ENCODE results near the gene COL6A3. TPM values are rescaled to one million over a fixed set of nuclear protein-coding genes. Genes with fewer than 3 reads are reported as not detected.
A peak's percentile ranks its signal among the peaks of the same experiment; 100 is the strongest.
"Not testable (repeated sequence)": the region's sequence is repeated elsewhere in the genome, so short reads cannot be mapped to it uniquely, and the experiment has no call there.

The COL6A3 gene
- total RNA-seq, 1 donor from 2014 or later: 645 TPM

- H3K36me3 Mint-ChIP-seq: peaks cover 11% of the 10 kb centered on the region
- H3K9me3 Mint-ChIP-seq: peaks cover 34% of the 10 kb centered on the region
Observed at GRCh38 chr2:237306787-237307170, 107.2 kb downstream of the COL6A3 start.

DNA sequence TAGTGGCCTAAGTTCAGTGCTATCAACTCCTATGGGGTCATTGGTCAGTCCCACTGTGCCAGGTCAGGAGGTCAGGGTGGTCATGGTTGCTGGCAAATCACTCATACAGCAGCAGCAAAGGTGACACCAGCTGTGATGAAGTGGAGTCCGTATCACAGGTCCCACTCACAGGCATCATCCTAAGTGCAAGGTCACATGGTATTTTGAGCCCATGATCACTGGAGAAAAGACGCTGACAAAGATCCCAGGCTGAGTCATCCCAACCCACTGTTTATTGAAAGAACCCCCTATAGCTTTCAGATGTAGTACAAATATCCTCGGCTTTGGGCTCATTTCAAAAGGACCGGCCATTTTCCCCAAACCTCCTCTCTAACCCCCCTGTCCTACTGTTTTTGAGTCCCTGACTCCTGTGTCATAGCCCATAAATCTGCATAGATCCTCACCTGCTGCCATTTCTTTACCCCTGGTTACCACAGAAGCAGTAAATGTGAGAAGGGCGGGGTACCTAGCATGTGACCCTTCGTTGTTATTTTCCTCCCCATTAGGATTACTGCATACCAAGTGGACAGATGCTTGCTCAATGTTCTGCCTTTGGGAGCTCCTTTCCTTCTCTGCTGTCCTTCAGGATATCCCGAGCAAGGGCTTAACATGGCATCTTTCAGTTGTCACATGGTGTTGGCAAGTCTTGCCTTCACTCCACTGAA is 107.7 kb downstream of the COL6A3 start:
- peaks cover 34% of the 10 kb centered on the region for H3K9me3 Mint-ChIP-seq
- no peaks in the 10 kb centered on the region for H3K27me3 Mint-ChIP-seq (ENCODE audit: low read depth)
- no peak for DNase-seq (ENCODE audit: low spot score in 2 of 2, unreplicated experiment in 2 of 2)
- H3K27ac Mint-ChIP-seq: peak overlapping the region; percentile 47
- peaks cover 12% of the 10 kb centered on the region for H3K36me3 Mint-ChIP-seq
- H3K4me1 Mint-ChIP-seq: peaks cover 7% of the 10 kb centered on the region
- TF ChIP-seq CTCF (IDR thresholded peaks at IDR 0.05; ENCODE audit: unreplicated experiment): no peak
- no peak overlapping the region for H3K4me3 Mint-ChIP-seq

More at GRCh38 chr2:237306787-237307170, 107.2 kb downstream of the COL6A3 start:
- peaks cover 7% of the 10 kb centered on the region for H3K4me1 Mint-ChIP-seq
- no peak overlapping the region for H3K4me3 Mint-ChIP-seq
- H3K27ac Mint-ChIP-seq: peak overlapping the region; percentile 47
- TF ChIP-seq CTCF (IDR thresholded peaks at IDR 0.05; ENCODE audit: unreplicated experiment): no peak
- no peaks in the 10 kb centered on the region for H3K27me3 Mint-ChIP-seq (ENCODE audit: low read depth)
- no peak for DNase-seq (ENCODE audit: low spot score in 2 of 2, unreplicated experiment in 2 of 2)

DNA sequence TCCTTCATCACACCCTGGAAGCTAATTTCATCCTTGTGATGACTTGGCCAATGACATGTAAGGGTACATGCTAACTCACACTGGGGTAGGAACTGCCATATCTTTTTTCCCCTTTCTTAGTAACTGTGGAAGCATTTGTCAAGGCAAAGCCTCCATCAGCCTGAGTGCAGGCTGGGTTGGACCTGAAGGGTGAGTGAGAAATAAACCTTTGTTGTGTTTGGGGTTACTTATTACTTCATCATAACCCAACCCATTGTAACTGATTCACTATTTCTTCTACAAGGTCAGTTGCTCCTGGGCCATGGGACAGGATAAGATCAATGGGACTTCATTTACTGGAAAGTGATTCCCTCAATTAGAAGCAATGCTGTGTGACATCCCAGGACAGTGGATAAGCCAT is 108.4 kb downstream of the COL6A3 start:
- DNase-seq (ENCODE audit: low spot score in 2 of 2, unreplicated experiment in 2 of 2): no peak
- H3K27ac Mint-ChIP-seq: no peak overlapping the region
- peaks cover 11% of the 10 kb centered on the region for H3K4me1 Mint-ChIP-seq
- no peak overlapping the region for H3K4me3 Mint-ChIP-seq
- no peaks in the 10 kb centered on the region for H3K27me3 Mint-ChIP-seq (ENCODE audit: low read depth)
- H3K9me3 Mint-ChIP-seq: peaks cover 34% of the 10 kb centered on the region
- H3K36me3 Mint-ChIP-seq: peaks cover 12% of the 10 kb centered on the region
- TF ChIP-seq CTCF (IDR thresholded peaks at IDR 0.05; ENCODE audit: unreplicated experiment): no peak

DNA sequence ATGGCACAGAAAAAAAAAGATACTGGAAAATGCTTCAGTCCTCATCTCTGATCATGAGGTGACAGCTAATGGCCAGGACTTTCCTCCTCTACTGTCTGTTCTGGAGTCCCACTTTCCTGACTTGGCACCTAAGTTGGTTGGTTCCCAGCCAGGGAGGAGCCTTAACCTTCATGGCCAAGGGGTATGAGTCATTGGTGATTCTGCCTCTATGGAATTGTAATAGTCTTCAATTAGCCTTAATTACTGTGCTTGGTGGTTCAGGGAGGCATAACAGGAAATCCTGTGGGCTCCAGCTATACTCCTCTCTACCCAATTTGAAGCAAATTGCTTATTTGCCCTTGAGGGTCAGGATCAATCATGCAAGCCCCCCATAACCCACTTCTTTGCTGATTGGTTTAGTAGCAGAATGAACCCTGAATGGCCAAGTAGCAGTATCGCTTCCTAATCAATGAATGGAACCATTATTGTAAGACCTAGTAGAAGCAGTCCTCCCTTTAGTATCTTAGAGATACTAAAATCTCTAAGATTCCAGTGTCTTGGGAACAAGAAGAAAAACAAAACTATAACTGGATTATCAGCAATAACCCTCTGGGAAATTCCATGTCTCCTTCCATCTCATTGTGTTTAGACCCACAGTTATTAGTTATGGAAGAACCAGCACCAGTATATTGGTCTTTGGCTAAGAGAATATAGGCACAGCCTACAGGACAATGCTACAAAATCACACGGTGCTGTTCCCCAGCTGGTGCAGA is 109.0 kb downstream of the COL6A3 start:
- no peak for TF ChIP-seq CTCF (IDR thresholded peaks at IDR 0.05; ENCODE audit: unreplicated experiment)
- DNase-seq (ENCODE audit: low spot score in 2 of 2, unreplicated experiment in 2 of 2): no peak
- Mint-ChIP-seq H3K4me1 (peaks cover 16% of the 10 kb centered on the region), H3K27ac (no peak overlapping the region), H3K9me3 (peaks cover 34% of the 10 kb centered on the region), H3K27me3 (ENCODE audit: low read depth) (no peaks in the 10 kb centered on the region), H3K36me3 (peaks cover 12% of the 10 kb centered on the region), H3K4me3 (no peak overlapping the region)

DNA sequence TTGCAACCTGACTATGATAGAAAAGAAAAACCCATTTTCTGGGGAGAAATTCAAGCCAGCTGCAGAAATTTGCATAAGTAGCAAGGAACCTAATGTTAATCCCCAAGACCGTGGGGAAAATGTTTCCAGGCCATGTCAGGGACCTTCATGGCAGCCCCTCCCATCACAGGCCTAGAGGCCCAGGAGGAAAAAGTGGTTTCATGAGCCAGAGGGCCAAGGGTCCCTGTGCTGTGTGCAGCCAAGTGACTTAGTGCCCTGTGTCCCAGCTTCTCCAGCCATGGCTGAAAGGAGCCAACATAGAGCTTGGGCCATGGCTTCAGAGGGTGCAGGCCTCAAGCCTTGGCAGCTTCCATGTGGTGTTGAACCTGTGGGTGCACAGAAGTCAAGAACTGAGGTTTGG is 110.7 kb downstream of the COL6A3 start:
- not testable (repeated sequence) for DNase-seq (ENCODE audit: low spot score in 2 of 2, unreplicated experiment in 2 of 2); H3K4me3 Mint-ChIP-seq; H3K27me3 Mint-ChIP-seq (ENCODE audit: low read depth); H3K27ac Mint-ChIP-seq
- Mint-ChIP-seq H3K4me1 (peaks cover 26% of the 10 kb centered on the region), H3K36me3 (peaks cover 12% of the 10 kb centered on the region), H3K9me3 (peaks cover 26% of the 10 kb centered on the region)

DNA sequence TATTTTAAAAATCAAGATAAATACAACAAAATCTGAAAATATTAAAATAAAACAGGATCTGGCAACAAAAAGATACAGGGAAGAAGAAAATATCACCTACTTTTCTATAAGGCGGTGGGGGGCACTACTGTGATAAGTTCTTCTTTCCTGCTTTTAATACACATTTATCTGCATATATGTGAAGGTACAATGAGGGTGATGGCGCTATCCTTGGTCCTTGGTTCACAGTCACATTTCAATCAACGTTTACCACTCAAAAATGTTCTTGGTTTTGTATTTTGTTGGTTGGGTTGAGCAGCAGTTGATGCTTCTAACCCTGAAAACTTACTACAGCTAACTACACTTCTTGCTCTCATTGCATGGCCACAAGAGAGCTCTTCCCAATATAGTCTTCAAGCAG is 112.4 kb downstream of the COL6A3 start:
- H3K27ac Mint-ChIP-seq: no peak overlapping the region
- peaks cover 12% of the 10 kb centered on the region for H3K36me3 Mint-ChIP-seq
- peaks cover 26% of the 10 kb centered on the region for H3K9me3 Mint-ChIP-seq
- no peak for TF ChIP-seq CTCF (IDR thresholded peaks at IDR 0.05; ENCODE audit: unreplicated experiment)
- DNase-seq (ENCODE audit: low spot score in 2 of 2, unreplicated experiment in 2 of 2): no peak
- no peaks in the 10 kb centered on the region for H3K27me3 Mint-ChIP-seq (ENCODE audit: low read depth)
- H3K4me1 Mint-ChIP-seq: peaks cover 42% of the 10 kb centered on the region
- H3K4me3 Mint-ChIP-seq: no peak overlapping the region
